Measurements from ENCODE around the gene GIPC3. TPM values are rescaled to one million over a fixed set of nuclear protein-coding genes. Genes with fewer than 3 reads are reported as not detected.

Gene GIPC3
- polyA plus RNA-seq, 1 of the 3 experiments (the other 2 are of a cell fraction), result 0.20 TPM

DNA sequence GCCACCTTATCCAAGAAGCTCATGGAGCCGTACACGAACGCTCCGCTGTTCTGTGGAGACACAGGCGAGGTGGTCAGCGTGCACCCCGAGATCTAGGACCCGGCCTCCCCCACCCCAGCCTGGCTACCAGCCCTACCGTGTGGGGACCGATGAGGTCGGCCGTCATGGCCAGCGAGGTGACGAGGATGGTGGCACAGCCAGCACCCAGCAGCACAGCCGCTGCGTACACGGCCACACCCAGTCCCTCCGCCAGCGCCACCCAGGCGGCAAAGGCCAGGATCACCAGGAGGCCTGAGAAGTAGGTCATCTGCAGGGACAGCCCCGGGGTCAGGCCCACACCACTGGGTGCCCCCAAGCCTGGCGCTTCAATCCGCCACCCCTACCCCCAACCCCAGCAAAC is 39.2 kb upstream of the GIPC3 start:
- WGBS (ENCODE audit: low lambda C conversion rate), result 96% methylated on average over 4 of the region's 23 CpGs
- Histone ChIP-seq H3K9me2 (no peaks in the 10 kb centered on the region), H3K4me1 (ENCODE audit: control insufficient read depth in 1 of 2, insufficient read depth in 2 of 2, low read depth in 1 of 2, low read length in 1 of 2) (no peaks in the 10 kb centered on the region; a peak in 1 of 4 replicates), H3K9me3 (no peaks in the 10 kb centered on the region), H3K36me3 (replicated peaks in 1 of 2; ENCODE audit: control insufficient read depth in 1 of 2, insufficient read depth in 2 of 2, low read length in 1 of 2) (peaks cover 0 to 30% of the 10 kb centered on the region in 2 experiments), H3K4me3 (ENCODE audit: low read depth in 2 of 2, low read length in 1 of 2) (no peak overlapping the region), H2AFZ (ENCODE audit: low read depth) (no peak overlapping the region), H3K79me2 (ENCODE audit: insufficient read depth) (peaks cover 7% of the 10 kb centered on the region; the same call in 1 of the 2 replicates), H3F3A (replicated peaks; ENCODE audit: insufficient read depth) (peaks cover 7% of the 10 kb centered on the region), H3K9ac (no peak overlapping the region), H3K27me3 (ENCODE audit: insufficient read depth) (no peaks in the 10 kb centered on the region), H3K27ac (ENCODE audit: low read depth in 2 of 2, low read length in 1 of 2) (no peak overlapping the region), H4K20me1 (ENCODE audit: insufficient read depth) (0 out of 2 replicates have a peak, but pooled peaks cover 7% of the 10 kb centered on the region), H3K4me2 (no peak overlapping the region)
- ChIA-PET CTCF (interaction anchor here (0.9 to 6.0 kb wide), 12 partner anchors 10 to 161 kb away, joined by 3 to 73 read pairs (median 7); partner anchors contain the start of genes GIPC3 and MFSD12), POLR2A (no interaction called here)
- no peak for DNase-seq
- TF ChIP-seq REST (IDR thresholded peaks at IDR 0.05; ENCODE audit: low read depth, low read length) (no peak), JUND (IDR thresholded peaks at IDR 0.05) (no peak), NFIC (IDR thresholded peaks at IDR 0.05; ENCODE audit: borderline replicate concordance) (no peak), EZH2phosphoT487 (IDR thresholded peaks at IDR 0.05; ENCODE audit: borderline replicate concordance, low read depth) (no peak)
- TF ChIP-seq, protein P1, sequence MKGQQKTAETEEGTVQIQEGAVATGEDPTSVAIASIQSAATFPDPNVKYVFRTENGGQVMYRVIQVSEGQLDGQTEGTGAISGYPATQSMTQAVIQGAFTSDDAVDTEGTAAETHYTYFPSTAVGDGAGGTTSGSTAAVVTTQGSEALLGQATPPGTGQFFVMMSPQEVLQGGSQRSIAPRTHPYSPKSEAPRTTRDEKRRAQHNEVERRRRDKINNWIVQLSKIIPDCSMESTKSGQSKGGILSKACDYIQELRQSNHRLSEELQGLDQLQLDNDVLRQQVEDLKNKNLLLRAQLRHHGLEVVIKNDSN (IDR thresholded peaks at IDR 0.05; ENCODE audit: borderline replicate concordance, low read depth), result no peak

DNA sequence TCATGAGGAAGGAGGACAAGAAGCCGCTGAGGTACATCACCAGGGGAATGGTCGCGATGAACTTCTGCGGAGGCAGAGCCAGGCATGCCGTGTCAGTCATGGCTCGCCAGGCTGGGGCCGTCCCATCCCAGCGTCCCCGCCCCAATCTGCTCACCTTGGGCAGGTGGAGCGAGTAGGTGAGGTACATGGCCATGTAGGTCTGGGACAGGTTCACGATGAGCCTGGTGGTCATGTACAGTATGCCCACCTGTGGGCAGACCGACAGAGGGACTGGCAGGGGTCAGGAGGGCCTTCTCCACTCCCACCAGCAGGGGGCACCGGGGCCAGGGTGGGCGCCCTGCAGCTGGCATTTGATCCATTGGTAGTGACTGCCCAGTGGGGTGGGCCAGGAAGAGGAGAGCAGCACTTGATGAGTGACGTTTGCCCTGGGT is 38.0 kb upstream of the GIPC3 start:
- H3K27me3 ChIP-seq (ENCODE audit: insufficient read depth), result no peaks in the 10 kb centered on the region
- H3K9me3 ChIP-seq, result no peaks in the 10 kb centered on the region
- H3K27ac ChIP-seq (ENCODE audit: low read depth in 2 of 2, low read length in 1 of 2), result no peak overlapping the region
- ChIA-PET CTCF (interaction anchor here (0.9 to 6.0 kb wide), 8 partner anchors 8 to 45 kb away, joined by 3 to 73 read pairs (median 10); partner anchors contain the start of genes GIPC3, MFSD12 and TEKTIP1), POLR2A (no interaction called here)
- no peak overlapping the region for H3K9ac ChIP-seq
- peak; percentile 79 for DNase-seq
- no peak overlapping the region for H3K4me2 ChIP-seq
- H3K36me3 ChIP-seq (replicated peaks in 1 of 2; ENCODE audit: control insufficient read depth in 1 of 2, insufficient read depth in 2 of 2, low read length in 1 of 2), result peaks cover 0 to 30% of the 10 kb centered on the region in 2 experiments
- peak; percentile 61 for TF ChIP-seq CTCF (IDR thresholded peaks at IDR 0.05)
- TF ChIP-seq EP300 (IDR thresholded peaks at IDR 0.05; ENCODE audit: borderline replicate concordance in 1 of 2, low read depth in 1 of 2, low read length in 1 of 2), result no peak
- TF ChIP-seq, protein P2, sequence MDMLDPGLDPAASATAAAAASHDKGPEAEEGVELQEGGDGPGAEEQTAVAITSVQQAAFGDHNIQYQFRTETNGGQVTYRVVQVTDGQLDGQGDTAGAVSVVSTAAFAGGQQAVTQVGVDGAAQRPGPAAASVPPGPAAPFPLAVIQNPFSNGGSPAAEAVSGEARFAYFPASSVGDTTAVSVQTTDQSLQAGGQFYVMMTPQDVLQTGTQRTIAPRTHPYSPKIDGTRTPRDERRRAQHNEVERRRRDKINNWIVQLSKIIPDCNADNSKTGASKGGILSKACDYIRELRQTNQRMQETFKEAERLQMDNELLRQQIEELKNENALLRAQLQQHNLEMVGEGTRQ (IDR thresholded peaks at IDR 0.05; ENCODE audit: borderline replicate concordance, low read depth, low read length), result no peak
- no peak for TF ChIP-seq ELF1 (IDR thresholded peaks at IDR 0.05)
- no peak for TF ChIP-seq FOXM1 (IDR thresholded peaks at IDR 0.05; ENCODE audit: low read depth)
- no peak overlapping the region for H3K4me3 ChIP-seq (ENCODE audit: low read depth in 2 of 2, low read length in 1 of 2)
- no peaks in the 10 kb centered on the region for H3K9me2 ChIP-seq
- H3K4me1 ChIP-seq (ENCODE audit: control insufficient read depth in 1 of 2, insufficient read depth in 2 of 2, low read depth in 1 of 2, low read length in 1 of 2), result no peaks in the 10 kb centered on the region; a peak in 1 of 4 replicates
- WGBS (ENCODE audit: low lambda C conversion rate), result 93% methylated on average over 10 of the region's 15 CpGs
- no peak overlapping the region for H2AFZ ChIP-seq (ENCODE audit: low read depth)
- H3F3A ChIP-seq (replicated peaks; ENCODE audit: insufficient read depth), result peaks cover 7% of the 10 kb centered on the region
- 0 out of 2 replicates have a peak, but pooled peaks cover 7% of the 10 kb centered on the region for H4K20me1 ChIP-seq (ENCODE audit: insufficient read depth)
- peaks cover 16% of the 10 kb centered on the region; the same call in 1 of the 2 replicates for H3K79me2 ChIP-seq (ENCODE audit: insufficient read depth)

All from SK-N-SH (cell line).